GM13976 (cell line): ENCODE data around the gene ATP6V1G2.
A peak's percentile ranks its signal among the peaks of the same experiment; 100 is the strongest.
"Not testable (repeated sequence)": the region's sequence is repeated elsewhere in the genome, so short reads cannot be mapped to it uniquely, and the experiment has no call there.

Source experiments
- DNase-seq: peaks from one replicate; pipeline ENCODE4 v3.0.0; 2012; ENCODE audit warnings: low spot score
- in situ Hi-C: fragments of 300-500 bp; cut with MboI; formaldehyde crosslinking; loops from one replicate; pipeline ENCODE4 v1.12.0; 2022; ENCODE audit warnings: low sequenced_read_pairs, mixed read lengths, inconsistent platforms; ENCODE audit not compliant: unreplicated experiment
- TF ChIP-seq, protein P1 (sequence below): IDR thresholded peaks from 2 replicates; pipeline ENCODE4 v1.5.1; 2012; ENCODE audit warnings: borderline replicate concordance, mild to moderate bottlenecking; ENCODE audit not compliant: insufficient read depth; ENCODE audit errors: extremely low read depth, missing control alignments, control extremely low read depth

The ATP6V1G2 gene

DNA sequence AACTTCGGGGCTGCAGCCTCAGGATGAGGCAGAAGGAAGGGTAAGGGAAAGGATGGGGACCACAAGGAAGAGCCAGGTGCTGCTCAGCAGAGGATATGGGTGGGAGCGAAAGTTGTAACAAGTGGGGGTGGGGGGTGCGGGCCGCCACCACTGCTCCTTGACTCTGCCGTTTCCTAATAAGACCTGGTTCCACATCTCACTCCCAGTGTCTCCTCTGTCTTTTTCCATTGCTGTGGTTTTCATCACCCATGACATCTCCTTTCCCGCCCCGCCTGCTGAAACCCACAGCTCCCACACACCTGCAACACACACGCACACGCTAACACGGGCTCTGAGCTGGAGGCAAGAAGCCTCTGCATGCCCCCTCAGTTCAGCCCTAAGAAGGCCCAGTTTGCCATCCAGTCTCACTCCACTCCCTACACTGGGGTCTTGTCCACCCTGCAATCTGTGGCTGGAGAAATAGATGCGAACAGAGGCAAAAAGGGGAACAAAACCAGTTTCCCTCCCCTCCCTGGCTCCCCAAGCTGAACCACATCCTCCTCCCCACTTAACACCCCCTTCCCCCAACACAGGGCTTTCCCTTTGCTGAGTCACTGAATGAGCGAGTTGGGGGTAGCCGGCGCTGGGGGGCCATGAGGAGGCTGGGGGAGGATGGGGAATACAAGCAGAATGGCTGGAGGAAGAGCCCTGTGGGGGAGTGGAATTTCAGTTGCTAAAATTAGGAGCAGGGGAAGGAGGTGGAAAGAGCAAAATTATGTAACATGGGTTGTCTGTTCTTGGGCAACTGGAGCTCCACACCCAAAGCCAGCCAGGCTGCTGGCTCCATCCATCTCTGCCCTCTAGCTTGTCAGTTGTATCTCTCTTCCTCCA lies 12.5 kb upstream of the ATP6V1G2 start:
- in situ Hi-C loops = no loop called here
- DNase-seq = peak; percentile 82
- TF ChIP-seq, protein P1, sequence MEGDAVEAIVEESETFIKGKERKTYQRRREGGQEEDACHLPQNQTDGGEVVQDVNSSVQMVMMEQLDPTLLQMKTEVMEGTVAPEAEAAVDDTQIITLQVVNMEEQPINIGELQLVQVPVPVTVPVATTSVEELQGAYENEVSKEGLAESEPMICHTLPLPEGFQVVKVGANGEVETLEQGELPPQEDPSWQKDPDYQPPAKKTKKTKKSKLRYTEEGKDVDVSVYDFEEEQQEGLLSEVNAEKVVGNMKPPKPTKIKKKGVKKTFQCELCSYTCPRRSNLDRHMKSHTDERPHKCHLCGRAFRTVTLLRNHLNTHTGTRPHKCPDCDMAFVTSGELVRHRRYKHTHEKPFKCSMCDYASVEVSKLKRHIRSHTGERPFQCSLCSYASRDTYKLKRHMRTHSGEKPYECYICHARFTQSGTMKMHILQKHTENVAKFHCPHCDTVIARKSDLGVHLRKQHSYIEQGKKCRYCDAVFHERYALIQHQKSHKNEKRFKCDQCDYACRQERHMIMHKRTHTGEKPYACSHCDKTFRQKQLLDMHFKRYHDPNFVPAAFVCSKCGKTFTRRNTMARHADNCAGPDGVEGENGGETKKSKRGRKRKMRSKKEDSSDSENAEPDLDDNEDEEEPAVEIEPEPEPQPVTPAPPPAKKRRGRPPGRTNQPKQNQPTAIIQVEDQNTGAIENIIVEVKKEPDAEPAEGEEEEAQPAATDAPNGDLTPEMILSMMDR = no peak

DNA sequence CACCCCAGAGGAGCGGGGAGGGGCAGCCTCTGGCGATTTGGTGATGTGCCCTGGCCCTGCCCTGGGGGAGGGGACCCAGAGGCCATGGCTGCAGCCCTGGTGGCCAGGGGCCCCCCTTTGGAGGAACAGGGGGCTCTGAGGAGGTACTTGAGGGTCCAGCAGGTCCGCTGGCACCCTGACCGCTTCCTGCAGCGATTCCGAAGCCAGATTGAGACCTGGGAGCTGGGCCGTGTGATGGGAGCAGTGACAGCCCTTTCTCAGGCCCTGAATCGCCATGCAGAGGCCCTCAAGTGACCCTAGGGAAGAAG lies 11.9 kb upstream of the ATP6V1G2 start:
- in situ Hi-C loops = no loop called here
- no peak for DNase-seq
- TF ChIP-seq, protein P1 = no peak

DNA sequence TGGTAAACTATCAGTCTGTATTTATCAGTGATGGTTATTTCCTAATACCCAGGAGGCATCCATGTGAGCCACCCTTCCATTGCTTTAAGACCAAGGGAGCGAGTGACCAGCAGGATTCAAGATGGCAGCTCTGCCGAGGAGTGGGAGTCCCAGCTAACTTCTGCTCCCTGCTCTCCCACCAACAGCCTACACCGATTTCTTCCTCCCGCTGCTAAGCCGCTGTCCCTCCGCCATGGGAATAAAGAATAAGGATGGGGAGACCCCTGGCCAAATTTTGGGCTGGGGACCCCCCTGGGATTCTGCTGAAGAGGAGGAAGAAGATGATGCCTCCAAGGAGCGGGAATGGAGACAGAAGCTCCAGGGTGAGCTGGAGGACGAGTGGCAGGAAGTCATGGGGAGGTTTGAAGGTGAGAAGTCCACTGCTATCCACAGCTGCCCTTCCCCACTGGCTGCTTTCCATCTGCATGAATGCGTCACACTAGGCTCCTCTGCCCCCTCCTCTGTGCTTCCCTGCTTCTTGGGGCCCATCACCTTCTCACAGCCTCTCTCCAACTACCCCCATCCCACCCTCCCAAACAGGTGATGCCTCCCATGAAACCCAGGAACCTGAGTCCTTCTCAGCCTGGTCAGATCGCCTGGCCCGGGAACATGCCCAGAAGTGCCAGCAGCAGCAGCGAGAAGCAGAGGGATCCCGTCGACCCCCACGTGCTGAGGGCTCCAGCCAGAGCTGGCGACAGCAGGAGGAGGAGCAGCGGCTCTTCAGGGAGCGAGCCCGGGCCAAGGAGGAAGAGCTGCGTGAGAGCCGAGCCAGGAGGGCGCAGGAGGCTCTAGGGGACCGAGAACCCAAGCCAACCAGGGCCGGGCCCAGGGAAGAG lies 11.3 kb upstream of the ATP6V1G2 start:
- in situ Hi-C loops = no loop called here
- TF ChIP-seq, protein P1 = no peak
- DNase-seq = no peak

DNA sequence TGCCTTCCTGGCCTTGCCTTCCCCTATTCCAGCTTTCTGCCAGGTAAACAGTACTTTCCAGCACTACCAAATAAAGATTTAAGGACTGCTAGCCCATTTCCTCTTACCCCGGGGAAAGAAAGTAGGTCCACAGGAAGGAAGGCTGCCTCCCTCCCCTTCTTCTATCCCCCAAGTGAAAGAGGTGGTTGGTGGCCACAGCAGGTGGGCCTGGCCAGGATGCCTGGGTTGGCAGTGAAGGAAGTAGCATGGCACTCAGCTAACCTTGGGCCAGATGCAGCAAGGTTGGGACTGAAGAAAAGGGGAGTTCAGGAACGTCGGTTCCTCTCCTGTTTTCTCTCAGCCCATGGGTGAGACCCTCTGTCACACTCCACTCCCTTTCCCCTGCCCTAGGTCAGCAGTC lies 9.9 kb upstream of the ATP6V1G2 start:
- DNase-seq = no peak
- in situ Hi-C loops = no loop called here
- TF ChIP-seq, protein P1 = no peak

DNA sequence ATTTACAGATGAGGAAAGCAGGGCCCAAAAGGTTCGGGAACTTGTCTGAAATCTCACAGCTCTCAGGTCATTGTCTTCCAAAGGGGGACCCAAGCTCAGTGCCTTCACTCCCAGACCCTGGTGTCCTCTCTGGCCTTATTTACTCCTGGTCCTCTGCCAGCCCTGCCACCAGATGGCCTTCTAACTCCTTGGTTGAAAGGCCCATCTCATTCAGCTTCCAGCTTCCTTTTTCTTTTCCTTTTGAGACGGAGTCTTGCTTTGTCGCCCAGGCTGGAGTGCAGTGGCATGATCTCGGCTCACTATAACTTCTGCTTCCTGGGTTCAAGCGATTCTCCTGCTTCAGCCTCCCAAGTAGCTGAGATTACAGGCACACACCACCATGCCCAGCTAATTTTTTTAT lies 5.0 kb upstream of the ATP6V1G2 start:
- in situ Hi-C loops = not testable (repeated sequence)
- DNase-seq = peak; percentile 69
- TF ChIP-seq, protein P1 = peak; percentile 84

DNA sequence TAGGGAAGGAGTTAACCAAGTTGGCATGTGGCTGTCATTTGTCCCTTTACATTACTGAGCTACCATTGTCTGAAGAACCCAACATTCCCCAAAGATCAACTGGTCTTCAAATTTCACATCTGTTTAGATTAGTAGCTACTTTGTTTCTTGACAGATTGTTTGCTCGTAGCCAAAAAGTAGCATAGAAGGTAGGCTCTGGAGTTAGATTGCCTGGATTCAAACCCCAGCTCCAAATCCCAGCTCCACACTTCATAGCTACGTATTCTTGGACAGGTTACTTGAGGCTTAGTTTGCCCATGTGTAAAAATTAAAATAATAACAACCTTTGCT lies 2.1 kb upstream of the ATP6V1G2 start:
- TF ChIP-seq, protein P1 = no peak
- in situ Hi-C loops = loop anchor here (5.0 kb wide), 1 partner anchor 49 kb away; no protein-coding TSS in a partner anchor
- DNase-seq = no peak
